DOHH2 (cell line): ENCODE measurements around the gene ANXA6.

Experiments
- H3F3A ChIP-seq: fragments of 200-600 bp; sonication (generic), shearing (Covaris generic); 2 replicates; pipeline ENCODE4 v1.6.0; 2016; ENCODE audit warnings: antibody characterized with exemption, mild to moderate bottlenecking; ENCODE audit not compliant: control insufficient read depth, insufficient read depth
- H3K27ac ChIP-seq: fragments of 200-600 bp; sonication (generic); 2 replicates; pipeline ENCODE4 v1.5.1; 2014; ENCODE audit warnings: low read depth, mild to moderate bottlenecking, low read length, moderate library complexity
- H3K27me3 ChIP-seq: fragments of 200-600 bp; sonication (generic); 2 replicates; pipeline ENCODE4 v1.6.1; 2014; ENCODE audit warnings: mild to moderate bottlenecking, low read length, mixed read lengths; ENCODE audit not compliant: control insufficient read depth
- H3K36me3 ChIP-seq: fragments of 200-600 bp; sonication (generic); 2 replicates; pipeline ENCODE4 v1.6.1; 2014; ENCODE audit warnings: mild to moderate bottlenecking, low read length, moderate library complexity, mixed read lengths; ENCODE audit not compliant: control insufficient read depth
- H3K4me1 ChIP-seq: fragments of 200-600 bp; sonication (generic); 2 replicates; pipeline ENCODE4 v1.6.1; 2014; ENCODE audit warnings: mild to moderate bottlenecking, low read length, mixed read lengths; ENCODE audit not compliant: control insufficient read depth
- H3K4me2 ChIP-seq: fragments of 200-600 bp; sonication (generic); 2 replicates; pipeline ENCODE4 v1.6.0; 2014; ENCODE audit warnings: mild to moderate bottlenecking, low read length, moderate library complexity
- H3K4me3 ChIP-seq: fragments of 200-600 bp; sonication (generic); 2 replicates; pipeline ENCODE4 v1.5.1; 2014; ENCODE audit warnings: mild to moderate bottlenecking, low read length, mixed read lengths
- H3K79me2 ChIP-seq: fragments of 200-600 bp; sonication (generic); 2 replicates; pipeline ENCODE4 v1.6.1; 2014; ENCODE audit warnings: mild to moderate bottlenecking, low read length, mixed read lengths; ENCODE audit not compliant: control insufficient read depth
- H3K9me2 ChIP-seq: fragments of 200-600 bp; sonication (generic); replicated peaks from 2 replicates; pipeline ENCODE4 v1.6.1; 2014; ENCODE audit warnings: mild to moderate bottlenecking, low read length, mixed read lengths; ENCODE audit not compliant: control insufficient read depth
- H3K9me3 ChIP-seq: fragments of 200-600 bp; sonication (generic); 2 replicates; pipeline ENCODE4 v1.6.1; 2014; ENCODE audit warnings: antibody characterized with exemption, low read length, mixed read lengths; ENCODE audit not compliant: control insufficient read depth, insufficient read depth
- H4K20me1 ChIP-seq: fragments of 200-600 bp; sonication (generic); 2 replicates; pipeline ENCODE4 v1.6.0; 2014; ENCODE audit warnings: low read depth, mild to moderate bottlenecking, antibody characterized with exemption, low read length, moderate library complexity; ENCODE audit not compliant: control insufficient read depth, insufficient read depth
- EZH2phosphoT487 ChIP-seq: fragments of 200-600 bp; sonication (generic); IDR thresholded peaks from 2 replicates; pipeline ENCODE4 v1.6.1; 2017; ENCODE audit warnings: borderline replicate concordance, mild to moderate bottlenecking, antibody characterized with exemption, low read length, moderate library complexity, mixed read lengths
- TF ChIP-seq, protein P1 (sequence below): fragments of 200-600 bp; sonication (generic); IDR thresholded peaks from one replicate; pipeline ENCODE4 v1.5.1; 2014; ENCODE audit warnings: antibody characterized with exemption, mild to moderate bottlenecking, low read depth, low read length; ENCODE audit not compliant: poor library complexity, severe bottlenecking

ANXA6 gene

DNA sequence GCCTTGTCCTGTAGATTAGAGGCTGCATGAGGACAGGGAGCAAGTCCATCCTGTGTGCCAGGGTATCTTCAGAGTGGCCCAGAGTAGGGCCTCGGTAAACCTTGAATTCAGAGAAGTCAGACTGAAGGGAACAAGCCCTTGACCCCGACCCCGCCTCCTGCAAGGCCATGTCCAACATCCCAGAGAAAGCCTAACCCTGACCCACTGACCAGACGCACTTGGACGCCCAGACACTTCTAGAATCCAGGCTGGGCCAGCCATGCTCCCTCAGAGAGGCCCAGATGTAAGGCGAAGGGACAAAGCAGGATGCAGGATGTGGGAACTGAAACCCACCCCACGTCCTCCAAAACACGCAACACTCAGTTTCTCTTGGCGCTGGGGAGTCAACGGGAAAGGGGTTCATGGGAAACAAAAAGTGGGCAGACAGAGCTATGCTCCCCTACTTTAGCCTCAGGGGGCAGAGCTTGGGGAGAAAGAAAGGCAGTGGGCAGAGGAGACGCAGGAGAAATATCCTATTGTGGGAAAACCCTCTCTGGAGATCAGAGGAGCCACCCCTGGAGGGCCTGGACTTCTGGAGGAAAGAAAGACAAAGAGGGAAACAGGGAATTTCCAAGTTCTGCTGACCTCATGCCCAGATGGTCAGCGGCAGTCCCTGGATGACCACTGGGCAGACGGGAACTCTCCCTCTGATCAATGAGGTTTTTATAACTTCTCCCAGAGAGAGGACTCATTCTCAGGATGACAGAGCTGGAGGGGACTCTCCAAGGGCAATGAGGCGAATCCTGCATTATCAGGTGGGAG lies 89.7 kb downstream of the ANXA6 start:
- Histone ChIP-seq H3K4me3 (no peak overlapping the region), H3K9me3 (no peaks in the 10 kb centered on the region), H4K20me1 (peaks cover 30% of the 10 kb centered on the region), H3K27ac (no peak overlapping the region), H3K27me3 (no peaks in the 10 kb centered on the region), H3K36me3 (peaks cover 60% of the 10 kb centered on the region), H3F3A (peaks cover under 1% of the 10 kb centered on the region; the same call in 1 of the 2 replicates), H3K4me1 (peaks cover 44% of the 10 kb centered on the region), H3K9me2 (no peaks in the 10 kb centered on the region), H3K4me2 (no peak overlapping the region), H3K79me2 (peaks cover 92% of the 10 kb centered on the region)
- no peak for TF ChIP-seq EZH2phosphoT487
- TF ChIP-seq, protein P1, sequence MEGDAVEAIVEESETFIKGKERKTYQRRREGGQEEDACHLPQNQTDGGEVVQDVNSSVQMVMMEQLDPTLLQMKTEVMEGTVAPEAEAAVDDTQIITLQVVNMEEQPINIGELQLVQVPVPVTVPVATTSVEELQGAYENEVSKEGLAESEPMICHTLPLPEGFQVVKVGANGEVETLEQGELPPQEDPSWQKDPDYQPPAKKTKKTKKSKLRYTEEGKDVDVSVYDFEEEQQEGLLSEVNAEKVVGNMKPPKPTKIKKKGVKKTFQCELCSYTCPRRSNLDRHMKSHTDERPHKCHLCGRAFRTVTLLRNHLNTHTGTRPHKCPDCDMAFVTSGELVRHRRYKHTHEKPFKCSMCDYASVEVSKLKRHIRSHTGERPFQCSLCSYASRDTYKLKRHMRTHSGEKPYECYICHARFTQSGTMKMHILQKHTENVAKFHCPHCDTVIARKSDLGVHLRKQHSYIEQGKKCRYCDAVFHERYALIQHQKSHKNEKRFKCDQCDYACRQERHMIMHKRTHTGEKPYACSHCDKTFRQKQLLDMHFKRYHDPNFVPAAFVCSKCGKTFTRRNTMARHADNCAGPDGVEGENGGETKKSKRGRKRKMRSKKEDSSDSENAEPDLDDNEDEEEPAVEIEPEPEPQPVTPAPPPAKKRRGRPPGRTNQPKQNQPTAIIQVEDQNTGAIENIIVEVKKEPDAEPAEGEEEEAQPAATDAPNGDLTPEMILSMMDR = no peak

DNA sequence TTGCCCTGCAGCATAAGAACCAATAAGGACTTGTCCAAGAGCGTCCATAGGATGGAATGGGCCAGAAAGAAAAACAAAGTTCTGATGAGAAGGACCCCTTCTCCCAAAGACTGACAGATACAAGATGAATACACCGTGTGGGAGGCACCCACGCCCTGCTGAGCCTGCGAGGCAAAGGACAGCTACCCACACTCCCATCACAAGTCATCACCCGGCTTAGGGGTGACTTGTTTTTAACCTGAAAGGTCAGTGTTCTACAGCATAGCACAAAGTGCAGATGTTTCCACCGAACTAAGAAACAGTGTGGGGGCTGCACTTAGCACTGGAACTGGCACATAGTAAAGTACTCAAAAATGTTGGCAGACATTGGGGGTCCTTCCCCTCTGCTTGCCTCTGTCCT lies 90.7 kb downstream of the ANXA6 start:
- Histone ChIP-seq H3K4me1 (peaks cover 44% of the 10 kb centered on the region), H3F3A (peaks cover 7% of the 10 kb centered on the region), H3K9me2 (no peaks in the 10 kb centered on the region), H3K79me2 (peaks cover 83% of the 10 kb centered on the region), H3K27me3 (no peaks in the 10 kb centered on the region), H3K36me3 (peaks cover 69% of the 10 kb centered on the region), H3K27ac (no peak overlapping the region), H3K9me3 (no peaks in the 10 kb centered on the region), H4K20me1 (peaks cover 30% of the 10 kb centered on the region), H3K4me3 (no peak overlapping the region), H3K4me2 (no peak overlapping the region)
- TF ChIP-seq EZH2phosphoT487 = no peak
- TF ChIP-seq, protein P1 = no peak

DNA sequence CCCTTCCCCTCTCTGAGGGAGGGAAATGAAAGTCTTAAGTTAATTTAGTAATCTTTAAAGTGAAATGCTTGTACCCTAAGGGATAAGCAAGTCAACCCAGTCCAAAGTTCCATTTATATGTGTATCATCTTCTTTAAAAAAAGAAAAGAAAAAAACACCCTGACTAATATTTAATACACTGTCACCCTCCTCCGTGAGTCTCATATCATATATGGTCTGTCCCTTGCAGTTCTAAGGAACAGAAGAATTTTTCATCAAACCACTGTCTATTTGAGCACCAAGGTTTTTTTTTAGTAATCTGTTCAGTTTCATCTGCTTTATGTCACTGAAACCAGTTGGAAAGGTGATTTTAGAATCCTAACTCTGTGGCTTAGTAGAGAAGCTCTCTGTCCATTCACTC lies 92.0 kb downstream of the ANXA6 start:
- H3F3A ChIP-seq = peaks cover 17% of the 10 kb centered on the region
- no peaks in the 10 kb centered on the region for H3K9me3 ChIP-seq
- no peaks in the 10 kb centered on the region for H3K27me3 ChIP-seq
- no peak overlapping the region for H3K4me3 ChIP-seq
- TF ChIP-seq, protein P1 = no peak
- TF ChIP-seq EZH2phosphoT487 = no peak
- peaks cover 30% of the 10 kb centered on the region for H4K20me1 ChIP-seq
- no peaks in the 10 kb centered on the region for H3K9me2 ChIP-seq
- no peak overlapping the region for H3K27ac ChIP-seq
- H3K36me3 ChIP-seq = peaks cover 75% of the 10 kb centered on the region
- H3K4me2 ChIP-seq = no peak overlapping the region
- peaks cover 51% of the 10 kb centered on the region for H3K4me1 ChIP-seq
- H3K79me2 ChIP-seq = peaks cover 70% of the 10 kb centered on the region
